Trophoblast cell (in vitro differentiated cells and primary cell): ENCODE results near the gene PEX6.

Experiments used
- DNase-seq, 2 donors: peaks; one replicate each; pipeline ENCODE4 v3.0.0-alpha.2; 2016
- H2AFZ ChIP-seq: 2 replicates; pipeline ENCODE4 v1.6.1; 2013; ENCODE audit warnings: low read length, moderate library complexity, mild to moderate bottlenecking; ENCODE audit not compliant: insufficient read depth, poor library complexity
- H2AK5ac ChIP-seq: 2 replicates; pipeline ENCODE4 v1.6.1; 2013; ENCODE audit warnings: mild to moderate bottlenecking, low read length
- H2BK120ac ChIP-seq: 2 replicates; pipeline ENCODE4 v1.6.1; 2013; ENCODE audit warnings: low read length, mild to moderate bottlenecking, moderate library complexity; ENCODE audit not compliant: insufficient read depth, poor library complexity
- H2BK12ac ChIP-seq: 2 replicates; pipeline ENCODE4 v1.6.1; 2013; ENCODE audit warnings: mild to moderate bottlenecking, low read length, moderate library complexity
- H2BK5ac ChIP-seq: 2 replicates; pipeline ENCODE4 v1.6.1; 2013; ENCODE audit warnings: low read length, low read depth, moderate library complexity, mild to moderate bottlenecking; ENCODE audit not compliant: poor library complexity
- H3K14ac ChIP-seq: 2 replicates; pipeline ENCODE4 v1.6.1; 2013; ENCODE audit warnings: mild to moderate bottlenecking, low read length
- H3K18ac ChIP-seq: 2 replicates; pipeline ENCODE4 v1.6.1; 2013; ENCODE audit warnings: mild to moderate bottlenecking, low read length
- H3K23ac ChIP-seq: 2 replicates; pipeline ENCODE4 v1.6.1; 2013; ENCODE audit warnings: low read length
- H3K27ac ChIP-seq: 2 replicates; pipeline ENCODE4 v1.5.1; 2013; ENCODE audit warnings: low read depth, mild to moderate bottlenecking, inconsistent platforms, low read length, moderate library complexity
- H3K27me3 ChIP-seq: 2 replicates; pipeline ENCODE4 v1.6.1; 2013; ENCODE audit warnings: inconsistent platforms, mild to moderate bottlenecking, low read length, moderate library complexity; ENCODE audit not compliant: insufficient read depth
- H3K36me3 ChIP-seq, 2 experiments: 1 replicate in 1 of 2; 2 replicates in 1 of 2; pipeline ENCODE4 v1.6.1; 2013; ENCODE audit warnings: low read length in 2 of 2, mild to moderate bottlenecking in 2 of 2, moderate library complexity in 1 of 2; ENCODE audit not compliant: insufficient read depth in 2 of 2, control insufficient read depth in 1 of 2
- H3K4ac ChIP-seq: 2 replicates; pipeline ENCODE4 v1.6.1; 2013; ENCODE audit warnings: low read depth, mild to moderate bottlenecking, low read length, moderate library complexity
- H3K4me1 ChIP-seq, 2 experiments: 1 replicate in 1 of 2; 2 replicates in 1 of 2; pipeline ENCODE4 v1.6.1; 2013; ENCODE audit warnings: low read length in 2 of 2, mild to moderate bottlenecking in 2 of 2, moderate library complexity in 1 of 2; ENCODE audit not compliant: insufficient read depth in 2 of 2, control insufficient read depth in 1 of 2
- H3K4me2 ChIP-seq: 2 replicates; pipeline ENCODE4 v1.6.1; 2013; ENCODE audit warnings: inconsistent platforms, mild to moderate bottlenecking, low read length, moderate library complexity
- H3K4me3 ChIP-seq: 2 replicates; pipeline ENCODE4 v1.5.1; 2013; ENCODE audit warnings: mild to moderate bottlenecking, low read depth, low read length, inconsistent platforms
- H3K79me1 ChIP-seq: one replicate; pipeline ENCODE4 v1.6.1; 2013; ENCODE audit warnings: low read length
- H3K79me2 ChIP-seq: 2 replicates; pipeline ENCODE4 v1.6.1; 2013; ENCODE audit warnings: low read length, mild to moderate bottlenecking; ENCODE audit not compliant: control insufficient read depth, insufficient read depth, poor library complexity
- H3K9ac ChIP-seq: 2 replicates; pipeline ENCODE4 v1.6.1; 2013; ENCODE audit warnings: mild to moderate bottlenecking, low read length
- H3K9me3 ChIP-seq: 2 replicates; pipeline ENCODE4 v1.6.1; 2013; ENCODE audit warnings: low read depth, mild to moderate bottlenecking, control low read depth, inconsistent platforms, low read length; ENCODE audit not compliant: insufficient read depth
- H4K12ac ChIP-seq: 2 replicates; pipeline ENCODE4 v1.6.1; 2013; ENCODE audit warnings: low read depth, mild to moderate bottlenecking, low read length, moderate library complexity
- H4K8ac ChIP-seq: 2 replicates; pipeline ENCODE4 v1.6.1; 2013; ENCODE audit warnings: low read depth, mild to moderate bottlenecking, low read length, moderate library complexity
- H4K91ac ChIP-seq: one replicate; pipeline ENCODE4 v1.6.1; 2013; ENCODE audit warnings: low read depth, mild to moderate bottlenecking, low read length, moderate library complexity
- WGBS: extraction: QIAGEN DNeasy Blood & Tissue Kit; methylation state at CpG from one replicate; pipeline ENCODE4 v1.1.7; 2013; ENCODE audit warnings: missing lambda C conversion rate; ENCODE audit not compliant: insufficient read length, insufficient coverage; ENCODE audit errors: extremely low coverage; 5-methylcytosine and 5-hydroxymethylcytosine counted together

The PEX6 gene

DNA sequence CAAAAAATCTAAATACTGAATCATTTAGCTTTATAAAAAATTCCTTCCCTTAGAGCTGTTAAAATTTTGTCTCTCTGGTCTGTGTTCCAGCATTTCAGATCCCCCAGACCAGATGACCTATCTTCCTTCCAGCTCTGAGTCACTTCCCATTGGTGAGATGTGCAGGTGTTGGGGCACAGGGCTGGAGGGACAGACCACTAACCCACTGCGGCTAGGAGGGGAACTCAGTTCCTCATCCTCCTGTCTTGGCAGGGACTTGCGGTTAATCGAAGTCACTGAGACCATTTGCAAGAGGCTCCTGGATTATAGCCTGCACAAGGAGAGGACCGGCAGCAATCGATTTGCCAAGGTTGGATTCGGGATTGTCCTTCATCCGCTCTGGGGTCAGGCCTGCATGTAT, 43.7 kb downstream of the PEX6 start:
- Histone ChIP-seq H3K4ac (no peak overlapping the region), H3K23ac (no peak overlapping the region), H2AK5ac (no peak overlapping the region), H3K4me1 (peaks cover 0 to 3% of the 10 kb centered on the region in 2 experiments), H3K9ac (no peak overlapping the region), H3K9me3 (peaks cover 2% of the 10 kb centered on the region), H3K79me2 (no peaks in the 10 kb centered on the region), H3K18ac (no peak overlapping the region), H3K27me3 (no peaks in the 10 kb centered on the region), H4K8ac (no peak overlapping the region), H2BK120ac (no peak overlapping the region), H3K79me1 (peaks cover under 1% of the 10 kb centered on the region), H3K4me3 (peak overlapping the region; percentile 43), H4K12ac (no peak overlapping the region), H3K14ac (no peak overlapping the region), H2BK5ac (no peak overlapping the region), H3K27ac (no peak overlapping the region), H2BK12ac (no peak overlapping the region), H3K4me2 (no peak overlapping the region), H4K91ac (no peak overlapping the region), H2AFZ (no peak overlapping the region), H3K36me3 (peaks cover 44 to 45% of the 10 kb centered on the region in 2 experiments)
- no peak for DNase-seq
- WGBS: no CpG with 5 or more reads among the region's 7 CpGs

DNA sequence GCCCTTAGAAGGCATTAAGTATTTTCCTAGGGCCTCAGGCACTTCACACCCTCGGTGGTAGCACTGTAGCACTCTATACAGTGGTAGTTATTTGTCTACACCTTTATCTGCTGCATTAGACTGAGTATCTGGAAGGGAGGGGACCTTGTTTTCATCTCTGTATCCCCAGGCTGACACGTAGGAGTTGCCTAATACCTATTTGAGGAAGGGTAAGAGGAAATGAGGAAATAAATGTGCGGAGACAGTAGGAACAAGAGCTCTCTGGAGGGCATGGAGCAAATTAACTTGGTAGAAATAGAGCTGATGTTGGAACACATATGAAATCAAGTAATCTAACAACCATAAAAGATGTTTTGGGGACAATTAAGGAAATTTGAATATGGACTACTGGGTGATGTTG, 45.8 kb downstream of the PEX6 start:
- H3K27me3 ChIP-seq: no peaks in the 10 kb centered on the region
- H3K4ac ChIP-seq: no peak overlapping the region
- peaks cover 2% of the 10 kb centered on the region for H3K79me2 ChIP-seq
- H4K8ac ChIP-seq: no peak overlapping the region
- no peak overlapping the region for H3K4me2 ChIP-seq
- no peak overlapping the region for H4K12ac ChIP-seq
- H3K23ac ChIP-seq: no peak overlapping the region
- H4K91ac ChIP-seq: no peak overlapping the region
- H2BK5ac ChIP-seq: no peak overlapping the region
- no peak overlapping the region for H2AK5ac ChIP-seq
- H2BK120ac ChIP-seq: no peak overlapping the region
- peaks cover 16% of the 10 kb centered on the region for H3K79me1 ChIP-seq
- no peak overlapping the region for H3K27ac ChIP-seq
- no peak overlapping the region for H3K14ac ChIP-seq
- DNase-seq: no peak
- H3K36me3 ChIP-seq: peaks cover 31 to 32% of the 10 kb centered on the region in 2 experiments
- no peak overlapping the region for H3K9ac ChIP-seq
- H3K18ac ChIP-seq: no peak overlapping the region
- H3K4me3 ChIP-seq: no peak overlapping the region
- H2BK12ac ChIP-seq: no peak overlapping the region
- H3K9me3 ChIP-seq: peaks cover 2% of the 10 kb centered on the region
- peaks cover 0 to 7% of the 10 kb centered on the region in 2 experiments for H3K4me1 ChIP-seq
- no peak overlapping the region for H2AFZ ChIP-seq
- no CpG with 5 or more reads among the region's 3 CpGs for WGBS

- Histone ChIP-seq H3K18ac (no peak overlapping the region), H2AK5ac (no peak overlapping the region), H2BK12ac (no peak overlapping the region), H4K12ac (no peak overlapping the region), H3K4me1 (peaks cover 0 to 8% of the 10 kb centered on the region in 2 experiments), H4K8ac (no peak overlapping the region), H3K79me1 (peaks cover 16% of the 10 kb centered on the region), H3K9ac (no peak overlapping the region), H2AFZ (no peak overlapping the region), H2BK120ac (no peak overlapping the region), H3K4ac (peak overlapping the region; percentile 33), H3K79me2 (peaks cover 2% of the 10 kb centered on the region), H3K27ac (no peak overlapping the region), H2BK5ac (no peak overlapping the region), H3K36me3 (peaks cover 23 to 24% of the 10 kb centered on the region in 2 experiments), H3K9me3 (peaks cover 2% of the 10 kb centered on the region), H3K27me3 (no peaks in the 10 kb centered on the region), H3K4me3 (no peak overlapping the region), H3K4me2 (no peak overlapping the region), H3K23ac (no peak overlapping the region), H3K14ac (no peak overlapping the region), H4K91ac (no peak overlapping the region)
- DNase-seq: no peak
- no CpG with 5 or more reads among the region's 3 CpGs for WGBS
Measured at GRCh38 chr6:42932412-42932811, 46.6 kb downstream of the PEX6 start.

- WGBS: no CpG with 5 or more reads among the region's 16 CpGs
- Histone ChIP-seq H3K18ac (no peak overlapping the region), H4K91ac (peak overlapping the region; percentile 71), H2BK120ac (no peak overlapping the region), H3K36me3 (peaks cover 6 to 8% of the 10 kb centered on the region in 2 experiments), H3K27ac (peak overlapping the region; percentile 87), H3K14ac (peak overlapping the region; percentile 69), H4K8ac (peak overlapping the region; percentile 86), H3K4me3 (peak overlapping the region; percentile 80), H3K4me1 (peaks cover 9 to 17% of the 10 kb centered on the region in 2 experiments), H2AFZ (peak overlapping the region; percentile 68), H3K9ac (peak overlapping the region; percentile 84), H3K27me3 (no peaks in the 10 kb centered on the region), H4K12ac (peak overlapping the region; percentile 58), H3K9me3 (peaks cover 4% of the 10 kb centered on the region), H2AK5ac (no peak overlapping the region), H3K23ac (no peak overlapping the region), H3K79me2 (peaks cover 4% of the 10 kb centered on the region), H3K4me2 (peak overlapping the region; percentile 85), H2BK5ac (peak overlapping the region; percentile 58), H3K79me1 (peaks cover 23% of the 10 kb centered on the region), H3K4ac (no peak overlapping the region), H2BK12ac (no peak overlapping the region)
- DNase-seq: peak in 1 of 2 donors; percentile 60
Measured at GRCh38 chr6:42929821-42930360, 49.1 kb downstream of the PEX6 start.
